Measurements from ENCODE around the gene ARMH1.

Gene ARMH1

GRCh38 chr1:44670751-44671640 lies 3.5 kb upstream of the ARMH1 start:
- DNase-seq, result no peak

GRCh38 chr1:44672254-44672955 lies 2.1 kb upstream of the ARMH1 start:
- DNase-seq, result no peak

GRCh38 chr1:44672961-44673674 lies 1.4 kb upstream of the ARMH1 start:
- no peak for DNase-seq

- DNase-seq, result no peak
Observed at GRCh38 chr1:44673675-44674112, 820 bp upstream of the ARMH1 start.

GRCh38 chr1:44675186-44675585 lies 672 bp downstream of the ARMH1 start:
- no peak for DNase-seq

GRCh38 chr1:44676484-44677200 lies 2.1 kb downstream of the ARMH1 start:
- DNase-seq, result no peak

GRCh38 chr1:44677201-44677766 lies 2.8 kb downstream of the ARMH1 start:
- DNase-seq, result no peak

DNA sequence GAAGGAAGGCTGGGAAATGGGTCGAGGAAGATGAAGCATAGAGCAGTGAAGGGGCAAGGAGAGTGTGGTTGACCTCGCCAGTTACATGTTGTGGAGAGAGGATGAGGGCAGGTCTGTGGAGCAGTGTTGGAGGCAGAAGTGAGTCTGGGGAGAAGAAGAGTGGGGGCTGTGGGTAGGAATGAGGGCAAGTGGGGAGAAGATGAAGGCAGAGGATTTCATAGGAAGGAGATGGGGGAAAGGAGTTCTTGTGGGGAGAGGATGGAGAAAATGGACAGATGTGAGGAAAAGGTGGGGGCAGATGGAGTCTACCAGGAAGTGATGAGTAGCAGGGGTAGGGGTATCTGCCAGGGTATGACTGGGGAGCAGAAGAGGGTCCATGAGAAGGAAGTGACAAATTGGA lies 3.6 kb downstream of the ARMH1 start:
- no peak for DNase-seq

- no peak for DNase-seq
Observed at GRCh38 chr1:44678626-44679025, 4.1 kb downstream of the ARMH1 start.

GRCh38 chr1:44679468-44679867 lies 5.0 kb downstream of the ARMH1 start:
- no peak for DNase-seq

GRCh38 chr1:44681905-44682882 lies 7.7 kb downstream of the ARMH1 start:
- DNase-seq, result no peak

DNA sequence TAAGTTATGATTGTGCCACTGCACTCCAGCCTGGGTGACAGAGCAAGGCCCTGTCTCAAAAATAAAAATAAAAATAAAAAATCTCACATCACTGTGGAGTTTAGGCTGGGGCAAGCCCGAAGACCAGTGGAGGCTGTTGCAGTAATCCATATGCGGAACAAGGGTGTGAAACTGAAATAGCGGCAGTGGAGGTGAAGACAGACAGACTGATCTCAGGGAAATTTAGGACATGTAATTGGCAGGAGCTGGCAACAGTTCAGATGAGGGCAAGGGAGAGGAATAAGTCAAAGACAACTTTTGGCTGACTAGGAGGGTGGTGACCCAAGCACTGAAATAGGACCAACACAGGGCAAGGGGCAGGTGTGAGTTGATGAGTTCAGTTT lies 8.4 kb downstream of the ARMH1 start:
- DNase-seq, result no peak

- DNase-seq, result no peak
Observed at GRCh38 chr1:44684525-44684924, 10.0 kb downstream of the ARMH1 start.

- no peak for DNase-seq
Observed at GRCh38 chr1:44685218-44685617, 10.7 kb downstream of the ARMH1 start.

DNA sequence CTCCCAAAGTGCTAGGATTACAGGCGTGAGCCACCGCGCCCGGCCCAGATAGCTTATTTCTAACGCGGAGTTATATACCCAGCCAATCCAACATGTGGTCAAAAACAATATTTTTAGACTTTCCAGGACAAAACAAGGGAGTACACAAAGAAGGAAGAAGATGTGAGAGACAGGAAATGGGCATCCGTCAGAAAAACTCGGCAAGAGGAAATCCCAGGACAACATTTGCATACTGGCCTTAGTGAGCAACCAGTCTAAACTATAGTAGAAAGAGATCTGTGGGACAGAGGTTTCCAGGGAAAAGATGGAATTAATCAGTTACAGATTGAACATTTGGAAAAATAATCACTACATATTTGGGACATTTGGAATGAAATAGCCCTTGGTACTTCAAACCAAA lies 11.4 kb downstream of the ARMH1 start:
- no peak for DNase-seq

- no peak for DNase-seq
Observed at GRCh38 chr1:44688760-44689446, 14.4 kb downstream of the ARMH1 start.

- no peak for DNase-seq
Observed at GRCh38 chr1:44689447-44689765, 14.9 kb downstream of the ARMH1 start.

DNA sequence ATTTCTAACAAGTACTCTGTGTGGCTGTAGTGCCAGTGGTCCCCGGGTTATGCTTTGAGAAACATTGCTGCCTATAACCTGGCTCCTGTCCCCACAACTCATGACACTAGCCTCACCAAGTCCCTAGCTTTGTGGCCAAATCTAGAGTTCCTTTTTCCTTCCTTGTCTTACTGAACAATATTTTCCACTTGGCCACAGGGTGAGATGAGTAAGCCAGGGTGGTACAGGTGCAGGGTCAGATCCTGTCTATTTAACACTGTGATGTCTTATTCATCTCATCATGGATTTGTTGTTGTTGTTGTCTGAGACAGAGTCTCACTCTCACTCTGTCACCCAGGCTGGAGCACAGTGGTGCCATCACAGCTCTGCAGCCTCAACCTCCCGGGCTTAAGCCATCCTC lies 18.6 kb downstream of the ARMH1 start:
- no peak for DNase-seq

DNA sequence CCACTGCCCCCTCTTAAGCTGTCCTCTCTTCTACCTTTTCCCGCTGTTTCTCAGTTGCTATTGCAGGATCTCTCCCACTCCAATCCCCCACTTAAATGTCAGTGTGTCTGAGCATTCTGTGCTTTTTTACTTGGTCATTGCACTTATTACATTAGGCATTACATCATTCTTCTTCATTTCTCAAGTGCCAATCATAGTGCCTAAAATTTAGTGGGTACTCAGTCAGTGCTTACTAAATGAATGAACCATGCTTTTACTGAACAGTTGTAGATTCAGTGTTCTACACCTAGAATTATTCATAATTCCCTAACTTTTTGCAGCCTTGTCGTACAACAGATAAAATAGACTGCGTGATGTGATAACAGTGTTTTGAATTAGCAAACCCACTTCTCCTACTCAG lies 19.4 kb downstream of the ARMH1 start:
- no peak for DNase-seq

- DNase-seq, result no peak
Observed at GRCh38 chr1:44694863-44695478, 20.5 kb downstream of the ARMH1 start.

All from activated naive CD4-positive, alpha-beta T cell treated with anti-CD3 and anti-CD28 coated beads, Interleukin-2, amount 50 U/mL, for 16 hours (primary cell).